GM19468 (cell line): Measurements from ENCODE around the gene PPP1R27.

Experiments used
- ATAC-seq: cut with Tn5 transposase; IDR thresholded peaks from one replicate; pipeline ENCODE4 v1.9.1; 2021; ENCODE audit warnings: mild to moderate bottlenecking, moderate library complexity, moderate number of reproducible peaks; ENCODE audit not compliant: unreplicated experiment; ENCODE audit errors: extremely low read depth

PPP1R27 gene

GRCh38 chr17:81834831-81835267, at the start of gene PPP1R27:
Gene PPP1R27 (minus strand): TSS chr17:81835050. CDS start chr17:81834953, 97 bp downstream.
- no peak for ATAC-seq

GRCh38 chr17:81884520-81884919, 49.7 kb upstream of the PPP1R27 start:
- ATAC-seq = no peak

GRCh38 chr17:81879121-81879520, 44.3 kb upstream of the PPP1R27 start:
- ATAC-seq = no peak

- no peak for ATAC-seq
Observed at GRCh38 chr17:81878294-81878693, 43.4 kb upstream of the PPP1R27 start.

- ATAC-seq = no peak
Observed at GRCh38 chr17:81877569-81877968, 42.7 kb upstream of the PPP1R27 start.

GRCh38 chr17:81871387-81872230, 36.8 kb upstream of the PPP1R27 start:
- peak; percentile 16 for ATAC-seq

GRCh38 chr17:81870981-81871386, 36.1 kb upstream of the PPP1R27 start, which contains the start of gene ARHGDIA:
Gene ARHGDIA (minus strand): TSS chr17:81871337. CDS start chr17:81869930, 1,407 bp downstream.
- ATAC-seq = peak; percentile 9

- ATAC-seq = no peak
Observed at GRCh38 chr17:81870131-81870980, 35.5 kb upstream of the PPP1R27 start.

GRCh38 chr17:81869221-81870130, 34.6 kb upstream of the PPP1R27 start:
- ATAC-seq = no peak

- ATAC-seq = no peak
Observed at GRCh38 chr17:81868674-81869220, 33.9 kb upstream of the PPP1R27 start.

GRCh38 chr17:81867991-81868673, 33.3 kb upstream of the PPP1R27 start:
- ATAC-seq = no peak

GRCh38 chr17:81867170-81867990, 32.5 kb upstream of the PPP1R27 start:
- ATAC-seq = no peak

GRCh38 chr17:81866440-81867169, 31.8 kb upstream of the PPP1R27 start:
- ATAC-seq = no peak

GRCh38 chr17:81865733-81866439, 31.0 kb upstream of the PPP1R27 start:
- ATAC-seq = no peak

GRCh38 chr17:81865358-81865732, 30.5 kb upstream of the PPP1R27 start:
- ATAC-seq = no peak

GRCh38 chr17:81863833-81864768, 29.3 kb upstream of the PPP1R27 start:
- ATAC-seq = no peak
